Measurements from ENCODE around the gene CCDC138.

DNA sequence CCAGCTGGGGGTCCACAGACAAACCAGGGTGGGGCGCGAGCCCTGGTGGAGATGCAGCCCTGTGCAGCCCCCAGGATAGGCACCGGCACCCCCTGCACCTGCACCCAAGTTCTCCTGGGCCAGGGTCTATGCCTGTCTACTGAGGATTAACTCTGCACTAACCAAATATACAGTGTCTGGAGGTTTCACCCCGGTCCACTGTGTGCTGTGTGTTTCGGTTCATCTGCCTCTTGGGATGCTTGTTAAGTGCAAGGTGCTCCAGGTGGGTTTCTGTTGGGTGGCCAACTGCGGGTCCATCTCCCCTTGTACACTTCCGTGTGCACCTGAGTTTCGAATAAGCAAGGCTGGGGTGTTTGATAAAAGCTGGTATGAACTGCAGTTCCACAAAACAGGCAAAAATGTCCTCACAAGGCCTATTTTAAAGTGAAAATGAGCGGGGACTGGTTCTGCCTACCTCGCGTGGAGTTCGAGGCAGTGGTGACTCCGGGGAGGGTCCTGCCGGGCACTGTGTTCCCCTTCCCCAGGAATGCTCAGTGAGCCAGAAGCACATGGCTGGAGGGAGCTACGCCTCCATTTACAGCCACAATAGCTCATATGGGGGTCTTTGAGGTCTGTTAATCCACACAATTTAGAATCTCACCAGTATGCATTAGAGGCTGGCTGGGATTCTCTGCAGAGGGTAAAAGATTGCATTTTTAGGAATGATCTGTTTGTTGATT, 131.7 kb downstream of the CCDC138 start:
- TF ChIP-seq, protein P1, sequence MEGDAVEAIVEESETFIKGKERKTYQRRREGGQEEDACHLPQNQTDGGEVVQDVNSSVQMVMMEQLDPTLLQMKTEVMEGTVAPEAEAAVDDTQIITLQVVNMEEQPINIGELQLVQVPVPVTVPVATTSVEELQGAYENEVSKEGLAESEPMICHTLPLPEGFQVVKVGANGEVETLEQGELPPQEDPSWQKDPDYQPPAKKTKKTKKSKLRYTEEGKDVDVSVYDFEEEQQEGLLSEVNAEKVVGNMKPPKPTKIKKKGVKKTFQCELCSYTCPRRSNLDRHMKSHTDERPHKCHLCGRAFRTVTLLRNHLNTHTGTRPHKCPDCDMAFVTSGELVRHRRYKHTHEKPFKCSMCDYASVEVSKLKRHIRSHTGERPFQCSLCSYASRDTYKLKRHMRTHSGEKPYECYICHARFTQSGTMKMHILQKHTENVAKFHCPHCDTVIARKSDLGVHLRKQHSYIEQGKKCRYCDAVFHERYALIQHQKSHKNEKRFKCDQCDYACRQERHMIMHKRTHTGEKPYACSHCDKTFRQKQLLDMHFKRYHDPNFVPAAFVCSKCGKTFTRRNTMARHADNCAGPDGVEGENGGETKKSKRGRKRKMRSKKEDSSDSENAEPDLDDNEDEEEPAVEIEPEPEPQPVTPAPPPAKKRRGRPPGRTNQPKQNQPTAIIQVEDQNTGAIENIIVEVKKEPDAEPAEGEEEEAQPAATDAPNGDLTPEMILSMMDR (IDR thresholded peaks at IDR 0.05), result no peak
- TF ChIP-seq POLR2A (IDR thresholded peaks at IDR 0.05), result no peak
